PFSK-1 (cell line): ENCODE measurements around the gene TRMT10A.

Experiments
- FOXP2 ChIP-seq: optimal IDR thresholded peaks from 2 replicates; pipeline ENCODE3; 2011; ENCODE audit warnings: borderline replicate concordance, control low read depth, inconsistent platforms; ENCODE audit not compliant: insufficient read depth; ENCODE audit errors: extremely low read length, extremely low read depth
- POLR2AphosphoS5 ChIP-seq: IDR thresholded peaks from 2 replicates; pipeline ENCODE4 v1.6.1; 2012; ENCODE audit warnings: low read depth, mild to moderate bottlenecking, control low read depth, low read length, moderate library complexity
- REST ChIP-seq, 2 experiments: IDR thresholded peaks; 2 replicates each; pipeline versions ENCODE4 v1.6.1 to v1.8.0; 2011 to 2012; ENCODE audit warnings: low read depth in 2 of 2, low read length in 2 of 2, control low read depth in 1 of 2, inconsistent platforms in 1 of 2, mild to moderate bottlenecking in 1 of 2, moderate library complexity in 1 of 2; ENCODE audit not compliant: insufficient read depth in 1 of 2
- SIN3A ChIP-seq: IDR thresholded peaks from 2 replicates; pipeline ENCODE4 v1.6.1; 2012; ENCODE audit warnings: mild to moderate bottlenecking, low read length, moderate library complexity, borderline replicate concordance; ENCODE audit not compliant: insufficient read depth
- TAF1 ChIP-seq: IDR thresholded peaks from 2 replicates; pipeline ENCODE4 v1.6.1; 2012; ENCODE audit warnings: low read length, control low read depth, borderline replicate concordance; ENCODE audit not compliant: insufficient read depth

Gene TRMT10A

GRCh38 chr4:99504804-99505502 is 58.9 kb downstream of the TRMT10A start:
- TF ChIP-seq SIN3A, result no peak
- no peak for TF ChIP-seq FOXP2
- no peak for TF ChIP-seq REST (IDR thresholded peaks at IDR 0.05; ENCODE audit: insufficient read depth in 1 of 2, low read depth in 2 of 2, low read length in 2 of 2)
- no peak for TF ChIP-seq POLR2AphosphoS5
- no peak for TF ChIP-seq TAF1
